Ishikawa (cell line): ENCODE measurements around the gene PSMA7.

Experiments
- CEBPB ChIP-seq: IDR thresholded peaks from 2 replicates; pipeline ENCODE4 v1.6.1; 2012
- EP300 ChIP-seq: IDR thresholded peaks from 2 replicates; pipeline ENCODE4 v1.6.1; 2012; ENCODE audit warnings: borderline replicate concordance
- FOXM1 ChIP-seq: IDR thresholded peaks from 2 replicates; pipeline ENCODE4 v1.6.1; 2012; ENCODE audit warnings: low read depth, borderline replicate concordance
- NFIC ChIP-seq: IDR thresholded peaks from 2 replicates; pipeline ENCODE4 v1.6.1; 2012
- RAD21 ChIP-seq: IDR thresholded peaks from 2 replicates; pipeline ENCODE4 v1.6.1; 2012; ENCODE audit warnings: low read depth
- REST ChIP-seq: IDR thresholded peaks from 2 replicates; pipeline ENCODE4 v1.6.1; 2012; ENCODE audit warnings: low read depth, mild to moderate bottlenecking
- TAF1 ChIP-seq: IDR thresholded peaks from 2 replicates; pipeline ENCODE4 v1.6.1; 2012; ENCODE audit warnings: low read depth, mild to moderate bottlenecking
- YY1 ChIP-seq: IDR thresholded peaks from 2 replicates; pipeline ENCODE4 v1.6.1; 2012; ENCODE audit warnings: low read depth

GRCh38 chr20:62145688-62146018 is 2.5 kb upstream of the PSMA7 start:
- TF ChIP-seq CEBPB = no peak
- TF ChIP-seq EP300 = no peak
- no peak for TF ChIP-seq REST
- TF ChIP-seq NFIC = no peak
- TF ChIP-seq FOXM1 = no peak
- no peak for TF ChIP-seq TAF1
- no peak for TF ChIP-seq RAD21
- no peak for TF ChIP-seq YY1
